ENCODE results near the gene AMELY.
"Not testable (repeated sequence)": the region's sequence is repeated elsewhere in the genome, so short reads cannot be mapped to it uniquely, and the experiment has no call there.

The AMELY gene

GRCh38 chrY:6907591-6907990 lies 4.0 kb downstream of the AMELY start:
- TF ChIP-seq CTCF (conservative IDR thresholded peaks at IDR 0.05; ENCODE audit: low read length): no peak
- no peak for DNase-seq (ENCODE audit: low read depth)
- no peak overlapping the region for H3K4me3 ChIP-seq (ENCODE audit: low read length)

- not testable (repeated sequence) for H3K4me3 ChIP-seq (ENCODE audit: low read length); DNase-seq (ENCODE audit: low read depth)
These were observed 9.4 kb downstream of the AMELY start for GRCh38 chrY:6902116-6902515.

GRCh38 chrY:6895236-6895635 lies 16.3 kb downstream of the AMELY start:
- TF ChIP-seq CTCF (conservative IDR thresholded peaks at IDR 0.05; ENCODE audit: low read length): no peak
- no peak for DNase-seq (ENCODE audit: low read depth)
- H3K4me3 ChIP-seq (ENCODE audit: low read length): no peak overlapping the region

- DNase-seq (ENCODE audit: low read depth): no peak
- no peak overlapping the region for H3K4me3 ChIP-seq (ENCODE audit: low read length)
- no peak for TF ChIP-seq CTCF (conservative IDR thresholded peaks at IDR 0.05; ENCODE audit: low read length)
These were observed 17.1 kb downstream of the AMELY start for GRCh38 chrY:6894496-6894895.

GRCh38 chrY:6849384-6849783 lies 62.2 kb downstream of the AMELY start:
- DNase-seq (ENCODE audit: low read depth): no peak
- no peak overlapping the region for H3K4me3 ChIP-seq (ENCODE audit: low read length)
- TF ChIP-seq CTCF (conservative IDR thresholded peaks at IDR 0.05; ENCODE audit: low read length): no peak

GRCh38 chrY:6842650-6843049 lies 68.9 kb downstream of the AMELY start:
- H3K4me3 ChIP-seq (ENCODE audit: low read length); DNase-seq (ENCODE audit: low read depth): not testable (repeated sequence)
